Measurements from ENCODE around the gene CCDC93. TPM values are rescaled to one million over a fixed set of nuclear protein-coding genes. Genes with fewer than 3 reads are reported as not detected.
"Not testable (repeated sequence)": the region's sequence is repeated elsewhere in the genome, so short reads cannot be mapped to it uniquely, and the experiment has no call there.

Gene CCDC93
- total and polyA plus RNA-seq, 9 donors, result 21.4 to 28.4 (median 22.8) TPM

DNA sequence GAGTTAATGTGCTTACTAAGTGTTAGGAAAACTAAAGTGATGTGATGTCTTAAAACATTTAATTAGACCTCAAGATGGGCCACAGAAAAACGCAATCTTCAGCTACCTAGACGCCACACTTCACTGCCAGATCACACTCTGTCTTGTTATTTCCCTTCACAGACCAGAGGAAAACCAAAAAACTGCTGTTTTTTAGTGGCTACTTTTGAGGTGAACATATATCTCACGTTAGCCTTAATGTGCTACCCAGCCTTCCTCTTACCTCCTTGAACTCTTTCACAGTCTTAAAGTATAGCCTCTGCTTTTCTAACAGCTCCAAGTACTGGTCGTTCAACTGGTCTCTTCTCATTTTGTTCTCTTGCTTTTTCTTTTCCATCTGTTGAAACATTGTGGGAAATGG, 83.1 kb downstream of the CCDC93 start:
- Histone ChIP-seq H3K36me3 (ENCODE audit: control insufficient read depth, insufficient read depth, low read length) (peaks cover 62% of the 10 kb centered on the region), H3K27ac (ENCODE audit: low read length) (no peak overlapping the region), H3K4me3 (ENCODE audit: low read length) (no peak overlapping the region), H3K9me3 (replicated peaks; ENCODE audit: control insufficient read depth, low read depth, low read length) (no peaks in the 10 kb centered on the region), H3K27me3 (ENCODE audit: control insufficient read depth, insufficient read depth, low read length) (no peaks in the 10 kb centered on the region), H3K4me1 (ENCODE audit: control insufficient read depth, insufficient read depth, low read length) (no peaks in the 10 kb centered on the region)
- DNase-seq, result no peak
- WGBS (ENCODE audit: insufficient coverage), result 100% methylated on average over 3 of the region's 4 CpGs

DNA sequence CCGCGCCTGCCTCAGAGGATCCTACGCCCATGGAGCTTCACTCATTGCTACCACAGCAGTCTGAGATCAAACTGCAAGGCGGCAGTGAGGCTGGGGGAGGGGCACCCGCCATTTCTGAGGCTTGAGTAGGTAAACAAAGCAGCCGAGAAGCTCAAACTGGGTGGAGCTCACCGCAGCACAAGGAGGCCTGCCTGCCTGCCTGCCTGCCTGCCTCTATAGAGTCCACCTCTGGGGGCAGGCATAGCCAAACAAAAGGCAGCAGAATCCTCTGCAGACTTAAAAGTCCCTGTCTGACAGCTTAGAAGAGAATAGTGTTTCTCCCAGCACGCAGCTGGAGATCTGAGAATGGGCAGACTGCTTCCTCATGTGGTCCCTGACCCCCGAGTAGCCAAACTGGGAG, 90.4 kb downstream of the CCDC93 start:
- not testable (repeated sequence) for H3K4me1 ChIP-seq (ENCODE audit: control insufficient read depth, insufficient read depth, low read length); H3K4me3 ChIP-seq (ENCODE audit: low read length); H3K9me3 ChIP-seq (replicated peaks; ENCODE audit: control insufficient read depth, low read depth, low read length); H3K27me3 ChIP-seq (ENCODE audit: control insufficient read depth, insufficient read depth, low read length); H3K27ac ChIP-seq (ENCODE audit: low read length); DNase-seq
- H3K36me3 ChIP-seq (ENCODE audit: control insufficient read depth, insufficient read depth, low read length), result peaks cover 50% of the 10 kb centered on the region
- 97% methylated on average over 6 of the region's 9 CpGs for WGBS (ENCODE audit: insufficient coverage)

DNA sequence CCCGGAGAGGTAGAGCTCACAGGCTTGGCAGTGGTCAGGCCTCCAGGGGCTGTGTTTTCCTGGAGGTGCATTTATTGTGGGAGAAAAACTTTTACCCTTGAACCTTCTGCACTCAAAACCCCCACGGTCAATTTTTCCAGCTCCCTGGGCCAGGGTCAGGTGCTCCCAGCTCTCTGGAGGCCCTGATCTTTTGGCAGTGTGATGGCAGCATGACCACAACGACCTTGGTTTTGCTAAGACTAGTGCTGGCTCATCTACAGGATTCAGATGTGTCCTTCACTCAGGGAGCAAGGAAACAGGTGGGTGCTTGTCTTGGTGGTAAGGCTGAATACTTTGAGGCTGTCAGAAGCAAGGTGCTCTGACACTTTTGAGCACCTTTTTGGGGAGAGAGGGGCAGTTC, 92.3 kb downstream of the CCDC93 start:
- WGBS (ENCODE audit: insufficient coverage), result 90% methylated on average over 1 of the region's 3 CpGs
- no peak overlapping the region for H3K27ac ChIP-seq (ENCODE audit: low read length)

GRCh38 chr2:117918608-117919007, 95.3 kb downstream of the CCDC93 start:
- no peaks in the 10 kb centered on the region for H3K9me3 ChIP-seq (replicated peaks; ENCODE audit: control insufficient read depth, low read depth, low read length)
- no peak overlapping the region for H3K4me3 ChIP-seq (ENCODE audit: low read length)
- no peak overlapping the region for H3K27ac ChIP-seq (ENCODE audit: low read length)
- H3K36me3 ChIP-seq (ENCODE audit: control insufficient read depth, insufficient read depth, low read length), result peaks cover 64% of the 10 kb centered on the region
- no peaks in the 10 kb centered on the region for H3K27me3 ChIP-seq (ENCODE audit: control insufficient read depth, insufficient read depth, low read length)
- H3K4me1 ChIP-seq (ENCODE audit: control insufficient read depth, insufficient read depth, low read length), result no peaks in the 10 kb centered on the region
- DNase-seq, result no peak
- 89% methylated on average over 6 of the region's 7 CpGs for WGBS (ENCODE audit: insufficient coverage)

More for the DNA sequence above, 92.3 kb downstream of the CCDC93 start:
- DNase-seq, result no peak
- H3K36me3 ChIP-seq (ENCODE audit: control insufficient read depth, insufficient read depth, low read length), result peaks cover 64% of the 10 kb centered on the region
- no peaks in the 10 kb centered on the region for H3K9me3 ChIP-seq (replicated peaks; ENCODE audit: control insufficient read depth, low read depth, low read length)
- H3K27me3 ChIP-seq (ENCODE audit: control insufficient read depth, insufficient read depth, low read length), result no peaks in the 10 kb centered on the region
- H3K4me1 ChIP-seq (ENCODE audit: control insufficient read depth, insufficient read depth, low read length), result no peaks in the 10 kb centered on the region
- no peak overlapping the region for H3K4me3 ChIP-seq (ENCODE audit: low read length)

GRCh38 chr2:117917223-117917917, 96.5 kb downstream of the CCDC93 start:
- no peak overlapping the region for H3K4me3 ChIP-seq (ENCODE audit: low read length)
- WGBS (ENCODE audit: insufficient coverage), result 87% methylated on average over 16 of the region's 19 CpGs
- H3K27ac ChIP-seq (ENCODE audit: low read length), result no peak overlapping the region
- no peaks in the 10 kb centered on the region for H3K9me3 ChIP-seq (replicated peaks; ENCODE audit: control insufficient read depth, low read depth, low read length)
- H3K36me3 ChIP-seq (ENCODE audit: control insufficient read depth, insufficient read depth, low read length), result peaks cover 52% of the 10 kb centered on the region
- no peak for DNase-seq
- no peaks in the 10 kb centered on the region for H3K27me3 ChIP-seq (ENCODE audit: control insufficient read depth, insufficient read depth, low read length)
- H3K4me1 ChIP-seq (ENCODE audit: control insufficient read depth, insufficient read depth, low read length), result no peaks in the 10 kb centered on the region

DNA sequence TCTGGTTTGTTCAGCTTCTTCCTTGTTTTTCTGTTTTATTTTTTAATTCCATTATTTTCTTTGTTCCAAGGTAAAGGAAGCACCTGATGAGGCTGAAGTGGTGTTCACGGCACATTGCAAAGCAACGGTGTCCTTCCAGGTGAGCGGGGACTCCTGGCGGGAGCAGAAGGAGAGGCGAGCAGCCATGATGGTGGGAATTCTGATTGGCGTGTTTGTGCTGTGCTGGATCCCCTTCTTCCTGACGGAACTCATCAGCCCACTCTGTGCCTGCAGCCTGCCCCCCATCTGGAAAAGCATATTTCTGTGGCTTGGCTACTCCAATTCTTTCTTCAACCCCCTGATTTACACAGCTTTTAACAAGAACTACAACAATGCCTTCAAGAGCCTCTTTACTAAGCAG, 110.9 kb downstream of the CCDC93 start:
- Histone ChIP-seq H3K9me3 (replicated peaks; ENCODE audit: control insufficient read depth, low read depth, low read length) (peaks cover 3% of the 10 kb centered on the region), H3K27ac (ENCODE audit: low read length) (no peak overlapping the region), H3K4me1 (ENCODE audit: control insufficient read depth, insufficient read depth, low read length) (no peaks in the 10 kb centered on the region), H3K4me3 (ENCODE audit: low read length) (no peak overlapping the region), H3K27me3 (ENCODE audit: control insufficient read depth, insufficient read depth, low read length) (no peaks in the 10 kb centered on the region), H3K36me3 (ENCODE audit: control insufficient read depth, insufficient read depth, low read length) (no peaks in the 10 kb centered on the region)
- WGBS (ENCODE audit: insufficient coverage), result 93% methylated on average over 5 of the region's 7 CpGs
- DNase-seq, result no peak

DNA sequence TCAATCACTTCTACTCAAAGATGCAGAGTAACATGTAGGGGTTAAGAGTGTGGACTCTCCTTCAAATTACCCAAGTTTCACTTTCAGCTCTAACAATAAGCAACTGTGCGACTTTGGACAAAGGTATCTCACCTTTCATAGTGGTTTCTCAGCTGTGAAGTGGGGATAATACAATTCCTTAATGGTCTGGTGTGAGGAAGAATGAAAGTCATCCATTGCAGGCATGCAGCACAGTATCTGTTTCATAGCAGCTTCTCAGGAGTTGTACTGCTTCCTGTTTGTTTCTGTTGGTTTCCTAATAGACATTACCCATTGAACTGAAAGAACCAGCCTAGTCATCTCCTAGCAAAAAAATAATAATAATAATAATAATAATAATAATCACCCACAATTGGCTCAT, 125.0 kb downstream of the CCDC93 start:
- Histone ChIP-seq H3K9me3 (replicated peaks; ENCODE audit: control insufficient read depth, low read depth, low read length) (no peaks in the 10 kb centered on the region), H3K27ac (ENCODE audit: low read length) (no peak overlapping the region), H3K27me3 (ENCODE audit: control insufficient read depth, insufficient read depth, low read length) (no peaks in the 10 kb centered on the region), H3K36me3 (ENCODE audit: control insufficient read depth, insufficient read depth, low read length) (no peaks in the 10 kb centered on the region), H3K4me3 (ENCODE audit: low read length) (no peak overlapping the region), H3K4me1 (ENCODE audit: control insufficient read depth, insufficient read depth, low read length) (no peaks in the 10 kb centered on the region)
- no CpG with 5 or more reads among the region's 1 CpG for WGBS (ENCODE audit: insufficient coverage)
- no peak for DNase-seq

- no CpG with 5 or more reads among the region's 2 CpGs for WGBS (ENCODE audit: insufficient coverage)
- Histone ChIP-seq H3K9me3 (replicated peaks; ENCODE audit: control insufficient read depth, low read depth, low read length) (no peaks in the 10 kb centered on the region), H3K4me3 (ENCODE audit: low read length) (no peak overlapping the region)
These were observed 128.6 kb downstream of the CCDC93 start for GRCh38 chr2:117885308-117885707.

DNA sequence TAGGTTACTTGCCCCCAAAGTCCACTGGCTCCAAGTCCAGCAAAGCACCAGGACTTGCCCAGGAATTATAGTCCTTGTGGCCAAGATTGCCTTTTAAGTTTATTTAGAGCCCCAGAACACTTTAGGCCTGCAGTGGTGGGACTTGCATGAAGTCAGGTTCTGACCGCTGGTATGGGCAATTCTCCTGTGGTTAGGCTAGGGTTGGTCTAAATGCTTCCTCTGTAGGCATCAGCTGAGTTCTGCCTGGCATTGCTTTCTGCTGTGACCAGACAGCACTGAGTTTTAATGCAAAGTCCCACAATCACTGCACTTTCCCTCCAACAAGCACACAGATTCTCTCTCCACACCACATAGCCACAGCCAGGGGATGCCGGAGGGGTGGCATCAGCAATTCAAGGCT, 134.9 kb downstream of the CCDC93 start:
- WGBS (ENCODE audit: insufficient coverage), result 67% methylated on average over 1 of the region's 2 CpGs
- no peak overlapping the region for H3K27ac ChIP-seq (ENCODE audit: low read length)
- no peaks in the 10 kb centered on the region for H3K9me3 ChIP-seq (replicated peaks; ENCODE audit: control insufficient read depth, low read depth, low read length)
- H3K27me3 ChIP-seq (ENCODE audit: control insufficient read depth, insufficient read depth, low read length), result no peaks in the 10 kb centered on the region
- DNase-seq, result no peak
- H3K4me1 ChIP-seq (ENCODE audit: control insufficient read depth, insufficient read depth, low read length), result no peaks in the 10 kb centered on the region
- H3K4me3 ChIP-seq (ENCODE audit: low read length), result no peak overlapping the region
- H3K36me3 ChIP-seq (ENCODE audit: control insufficient read depth, insufficient read depth, low read length), result no peaks in the 10 kb centered on the region

More at GRCh38 chr2:117885308-117885707, 128.6 kb downstream of the CCDC93 start:
- Histone ChIP-seq H3K27ac (ENCODE audit: low read length) (no peak overlapping the region), H3K4me1 (ENCODE audit: control insufficient read depth, insufficient read depth, low read length) (no peaks in the 10 kb centered on the region), H3K36me3 (ENCODE audit: control insufficient read depth, insufficient read depth, low read length) (no peaks in the 10 kb centered on the region), H3K27me3 (ENCODE audit: control insufficient read depth, insufficient read depth, low read length) (no peaks in the 10 kb centered on the region)
- DNase-seq, result no peak

GRCh38 chr2:117875786-117876185, 138.1 kb downstream of the CCDC93 start:
- Histone ChIP-seq H3K4me1 (ENCODE audit: control insufficient read depth, insufficient read depth, low read length) (no peaks in the 10 kb centered on the region), H3K4me3 (ENCODE audit: low read length) (no peak overlapping the region), H3K9me3 (replicated peaks; ENCODE audit: control insufficient read depth, low read depth, low read length) (no peaks in the 10 kb centered on the region), H3K27me3 (ENCODE audit: control insufficient read depth, insufficient read depth, low read length) (no peaks in the 10 kb centered on the region), H3K27ac (ENCODE audit: low read length) (no peak overlapping the region), H3K36me3 (ENCODE audit: control insufficient read depth, insufficient read depth, low read length) (no peaks in the 10 kb centered on the region)
- DNase-seq, result no peak
- no CpG with 5 or more reads among the region's 1 CpG for WGBS (ENCODE audit: insufficient coverage)

Data from muscle of leg (tissue), 11 donors.